ENCODE data around the gene HUWE1.

The HUWE1 gene

DNA sequence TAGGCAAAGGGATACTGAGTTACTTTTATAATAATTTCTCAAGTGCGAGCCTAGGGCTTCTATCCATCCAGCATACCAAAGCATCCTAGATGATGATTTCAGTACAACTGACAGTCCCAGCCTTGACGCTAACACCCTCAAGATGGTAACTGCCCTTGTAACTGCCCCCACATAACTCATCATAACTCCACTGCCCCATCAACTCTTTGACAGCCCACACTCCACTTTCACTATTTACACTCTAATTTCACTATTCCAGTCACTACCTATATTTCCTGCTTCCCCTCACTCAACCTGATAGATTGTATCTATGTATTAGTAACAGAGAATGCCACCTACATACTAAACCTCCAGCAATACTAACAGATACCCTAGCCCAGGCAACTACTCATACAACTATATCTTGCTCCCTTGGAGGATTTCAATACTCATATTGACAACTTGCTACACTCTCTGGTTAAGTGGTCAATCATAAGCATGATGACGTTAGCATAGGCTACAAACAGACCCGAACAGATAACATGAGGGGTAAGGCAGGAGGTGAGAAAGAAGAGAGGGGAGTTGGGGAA, 65.0 kb downstream of the HUWE1 start:
- DNase-seq (ENCODE audit: low read depth in 2 of 2) = no peak

GRCh38 chrX:53616946-53617345, 69.6 kb downstream of the HUWE1 start:
- no peak for DNase-seq (ENCODE audit: low read depth in 2 of 2)

DNA sequence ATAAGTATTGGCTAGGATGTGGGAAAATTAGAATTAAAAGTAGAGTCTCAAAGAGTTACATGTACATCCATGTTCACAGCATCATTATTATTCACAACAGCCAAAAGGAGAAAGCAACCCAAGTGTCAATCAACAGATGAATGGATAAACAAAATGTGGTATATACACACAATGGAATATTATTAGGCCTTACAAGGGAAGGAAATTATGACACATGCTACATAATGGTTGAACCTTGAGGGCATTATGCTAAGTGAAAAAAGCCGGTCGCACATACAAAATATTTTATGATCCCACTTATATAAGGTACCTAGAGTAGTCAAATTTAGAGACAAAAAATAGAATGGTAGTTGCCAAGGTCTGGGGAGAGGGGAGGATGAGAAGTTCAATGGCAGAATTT, 80.1 kb downstream of the HUWE1 start:
- DNase-seq (ENCODE audit: low read depth in 2 of 2) = no peak

GRCh38 chrX:53605004-53605403, 81.5 kb downstream of the HUWE1 start:
- no peak for DNase-seq (ENCODE audit: low read depth in 2 of 2)

GRCh38 chrX:53599781-53600396, 86.6 kb downstream of the HUWE1 start:
- DNase-seq (ENCODE audit: low read depth in 2 of 2) = no peak

DNA sequence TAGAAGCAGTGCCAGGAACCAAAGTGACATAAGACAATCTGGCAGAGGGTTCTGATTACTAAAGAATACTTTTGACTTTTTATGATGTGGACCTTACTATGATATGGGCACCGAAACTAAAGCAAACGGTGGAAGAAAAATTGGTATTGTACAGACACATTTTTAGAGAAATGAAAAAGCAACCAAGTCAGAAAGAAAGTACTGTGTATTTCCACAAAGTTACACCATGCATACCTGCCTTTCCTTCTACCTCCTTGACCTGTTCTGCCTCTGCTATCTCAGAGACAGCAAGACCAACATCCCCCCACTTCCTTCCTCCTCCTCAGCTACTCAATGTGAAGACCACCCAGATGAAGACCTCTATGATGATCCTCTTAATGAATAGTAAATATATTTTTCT, 88.3 kb downstream of the HUWE1 start:
- no peak for DNase-seq (ENCODE audit: low read depth in 2 of 2)

- no peak for DNase-seq (ENCODE audit: low read depth in 2 of 2)
Measured at GRCh38 chrX:53595266-53595810, 91.2 kb downstream of the HUWE1 start.

GRCh38 chrX:53594354-53594753, 92.2 kb downstream of the HUWE1 start:
- DNase-seq (ENCODE audit: low read depth in 2 of 2) = no peak

- no peak for DNase-seq (ENCODE audit: low read depth in 2 of 2)
Measured at GRCh38 chrX:53587795-53588420, 98.6 kb downstream of the HUWE1 start.

DNA sequence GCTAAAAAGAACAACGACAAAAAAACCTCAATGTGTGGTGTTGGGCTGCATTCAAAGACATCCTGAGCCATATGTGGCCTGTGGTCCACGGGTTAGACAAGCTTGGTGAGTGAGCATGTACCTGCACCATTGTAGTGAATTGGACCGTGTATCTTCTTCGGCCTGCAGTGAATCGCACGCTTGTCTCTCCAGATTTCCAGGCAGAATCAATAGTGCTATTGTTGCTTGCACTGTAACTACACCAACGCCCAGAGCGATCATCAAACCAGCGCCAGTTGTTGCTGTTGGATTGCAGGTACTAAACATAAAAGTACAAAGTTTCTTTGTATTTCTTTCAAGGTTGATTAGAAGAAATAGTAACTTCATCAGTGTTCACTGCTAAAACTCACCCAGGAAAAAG, 101.6 kb downstream of the HUWE1 start:
- no peak for DNase-seq (ENCODE audit: low read depth in 2 of 2)

DNA sequence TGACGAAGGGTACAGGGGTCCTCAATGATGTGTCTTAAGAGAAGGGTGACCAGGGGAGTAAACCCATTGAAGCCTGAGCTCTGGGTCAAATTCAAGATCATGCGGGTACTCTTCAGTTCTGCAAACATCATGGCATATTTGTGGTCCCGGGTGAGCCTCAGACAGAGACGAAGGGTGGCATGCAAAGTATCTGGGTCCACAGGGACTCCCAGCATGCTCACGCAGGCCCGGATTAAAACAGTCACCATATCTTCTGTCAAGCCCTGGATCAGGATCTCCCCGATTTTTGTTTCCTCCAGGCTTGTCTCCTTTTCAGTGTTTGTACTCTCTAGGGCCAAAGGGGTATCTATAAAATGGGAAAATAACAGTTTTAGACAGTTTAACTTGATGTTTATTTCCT, 102.9 kb downstream of the HUWE1 start:
- DNase-seq (ENCODE audit: low read depth in 2 of 2) = no peak

GRCh38 chrX:53580742-53581504, 105.6 kb downstream of the HUWE1 start:
- DNase-seq (ENCODE audit: low read depth in 2 of 2) = no peak

DNA sequence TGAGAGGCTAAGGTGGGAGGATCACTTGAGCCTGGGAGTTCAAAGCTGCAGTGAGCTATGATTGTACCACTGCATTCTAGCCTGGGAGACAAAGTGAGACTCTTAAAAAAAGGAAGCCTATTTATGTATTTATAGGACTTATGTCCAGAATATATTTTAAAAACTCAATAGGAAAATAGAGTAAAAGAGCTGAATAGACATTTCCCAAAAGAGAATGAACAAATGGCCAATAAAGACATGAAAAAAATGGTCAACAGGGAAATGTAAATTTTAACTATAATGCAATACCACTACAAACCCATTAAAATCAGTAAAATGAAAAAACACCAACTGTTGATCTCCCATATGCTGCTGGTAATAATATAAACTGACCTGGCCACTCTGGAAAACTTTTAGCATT, 115.0 kb downstream of the HUWE1 start:
- no peak for DNase-seq (ENCODE audit: low read depth in 2 of 2)

GRCh38 chrX:53563324-53563723, 123.2 kb downstream of the HUWE1 start:
- no peak for DNase-seq (ENCODE audit: low read depth in 2 of 2)

- DNase-seq (ENCODE audit: low read depth in 2 of 2) = no peak
Measured at GRCh38 chrX:53561912-53562311, 124.6 kb downstream of the HUWE1 start.

DNA sequence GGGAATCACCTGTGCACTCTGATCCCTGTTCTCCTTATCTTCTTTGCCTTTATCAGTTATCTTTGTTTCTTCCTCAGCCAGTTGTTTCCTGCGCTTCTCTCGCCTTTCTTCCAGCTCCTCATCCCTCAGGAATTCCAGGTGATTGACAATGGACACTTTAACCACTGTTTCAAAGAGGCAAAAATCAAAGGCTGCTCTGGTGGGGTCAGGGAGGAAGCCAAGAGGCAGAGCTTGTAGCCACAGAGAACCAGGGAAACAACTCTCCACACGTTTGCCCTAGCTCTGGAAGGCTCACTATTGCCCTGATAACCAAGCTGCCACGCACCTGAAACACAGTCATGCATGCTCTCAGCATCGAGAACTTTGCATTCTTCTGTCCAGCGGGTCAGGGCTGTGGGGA, 127.9 kb downstream of the HUWE1 start:
- DNase-seq (ENCODE audit: low read depth in 2 of 2) = no peak

DNA sequence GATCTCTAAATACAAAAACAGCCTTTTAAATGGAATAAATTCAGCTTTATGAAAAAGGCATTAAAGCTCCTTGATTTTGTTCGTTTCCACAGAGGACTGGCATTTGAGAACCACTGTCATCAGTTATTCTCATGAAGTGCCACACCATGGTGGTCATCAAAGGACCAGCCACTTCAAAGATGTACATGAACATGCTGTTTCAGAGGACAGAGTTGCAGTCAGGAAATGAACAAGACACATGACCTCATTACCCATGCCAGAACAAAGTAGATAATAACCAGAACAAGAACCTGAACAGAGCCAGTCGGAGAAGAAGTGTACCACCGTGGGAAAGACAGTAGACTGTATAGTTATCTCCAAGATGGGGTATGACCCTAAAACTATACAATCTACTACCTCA, 129.7 kb downstream of the HUWE1 start:
- no peak for DNase-seq (ENCODE audit: low read depth in 2 of 2)

DNA sequence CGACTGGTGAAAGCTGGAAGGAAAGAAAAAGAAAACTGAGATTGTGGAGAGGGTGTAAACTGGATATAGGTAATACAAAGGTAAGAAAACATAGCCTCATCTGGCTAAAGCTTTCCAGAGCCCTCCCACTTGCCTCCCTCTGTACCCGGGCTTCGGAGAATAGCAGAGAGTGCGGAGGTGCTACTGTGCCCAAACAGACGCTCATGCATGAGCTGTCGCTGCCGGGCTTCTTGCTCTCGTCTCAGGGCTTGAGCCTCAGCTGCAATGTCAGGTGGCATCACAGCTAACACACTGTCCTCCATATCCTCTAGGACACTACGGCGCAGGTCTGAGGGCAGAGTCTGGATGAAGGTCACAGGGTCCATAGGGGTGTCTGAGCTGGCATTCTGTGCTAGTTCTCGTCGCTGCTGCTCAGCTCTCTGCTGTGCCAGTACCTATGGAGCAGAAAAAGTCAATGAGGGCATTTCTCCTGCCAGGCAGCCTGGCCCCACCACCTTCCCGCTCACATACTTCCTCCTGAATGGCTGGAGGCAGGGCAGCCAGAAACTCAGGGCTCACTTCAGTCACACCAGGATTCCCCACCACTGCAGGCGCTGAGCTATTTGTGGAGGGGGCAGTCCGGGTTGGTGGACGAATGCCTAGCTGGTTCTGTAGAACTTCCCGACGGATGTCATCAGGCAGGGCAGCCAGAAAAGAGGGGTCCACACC, 135.6 kb downstream of the HUWE1 start:
- DNase-seq (ENCODE audit: low read depth in 2 of 2) = no peak

DNA sequence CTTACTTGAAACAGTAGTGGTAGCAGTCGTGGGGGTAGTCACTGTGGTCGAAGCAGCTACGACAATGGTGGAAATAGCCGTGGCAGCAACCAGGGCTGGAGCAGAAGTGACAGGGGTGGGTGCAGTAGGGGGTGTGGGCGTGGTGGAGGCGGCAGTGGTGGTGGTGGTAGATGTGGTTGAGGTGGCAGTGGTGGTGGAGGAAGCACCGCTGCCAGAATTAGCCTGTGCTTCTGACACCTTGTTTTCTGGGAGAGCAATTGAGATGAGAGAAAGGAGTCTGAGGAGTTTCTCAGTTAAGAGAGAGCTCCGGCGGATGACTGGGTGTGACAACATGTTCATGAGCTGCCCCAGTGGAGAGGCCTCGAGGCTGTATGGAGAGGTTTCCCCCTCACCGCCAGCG, 138.9 kb downstream of the HUWE1 start:
- peak in 1 of 2 donors; percentile 4 for DNase-seq (ENCODE audit: low read depth in 2 of 2)

DNA sequence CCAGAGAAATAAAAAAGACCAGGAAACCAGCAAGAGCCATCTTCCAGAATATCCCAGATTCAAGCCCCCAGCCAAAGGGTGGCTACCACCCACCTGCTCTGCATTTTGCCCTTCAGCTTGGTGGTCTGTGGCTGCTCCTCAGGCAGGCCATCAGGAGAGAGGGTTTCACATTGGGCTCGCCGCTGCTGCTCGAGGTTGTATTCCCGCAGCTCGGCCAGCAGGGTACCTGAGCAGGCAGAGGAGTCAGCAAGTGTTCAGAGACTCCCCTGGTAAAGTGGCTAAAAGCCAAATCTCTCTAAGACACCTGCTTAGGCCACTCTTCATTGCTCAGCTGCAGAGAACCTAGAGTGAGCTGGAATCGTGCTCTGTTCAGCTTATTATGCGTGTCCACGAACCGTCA, 141.6 kb downstream of the HUWE1 start:
- no peak for DNase-seq (ENCODE audit: low read depth in 2 of 2)

DNA sequence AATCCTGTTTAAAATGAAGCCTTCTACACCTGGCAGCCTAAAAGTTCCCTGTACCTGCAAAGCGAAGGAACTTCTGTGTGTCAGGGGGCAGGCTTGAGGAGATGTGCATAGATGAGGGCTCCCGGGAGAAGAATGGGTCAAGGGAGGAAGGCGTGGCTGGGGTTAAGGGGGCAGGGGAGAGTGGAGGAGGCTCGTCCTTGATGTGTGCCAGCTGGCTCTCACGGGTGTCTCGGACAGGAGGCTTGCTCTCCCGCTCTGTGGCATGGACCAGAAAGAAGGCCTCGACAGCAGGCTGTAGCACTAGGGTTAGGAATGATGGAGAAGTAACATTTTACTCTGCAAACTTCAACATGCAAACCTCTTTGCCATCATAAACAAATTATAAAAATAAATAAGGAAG, 147.7 kb downstream of the HUWE1 start:
- no peak for DNase-seq (ENCODE audit: low read depth in 2 of 2)
